DND-41 (cell line): Measurements from ENCODE around the gene SDK2.

Source experiments
- CTCF ChIP-seq: IDR thresholded peaks from 2 replicates; pipeline ENCODE4 v1.5.1; 2012; ENCODE audit warnings: borderline replicate concordance, low read length, moderate library complexity, mild to moderate bottlenecking; ENCODE audit not compliant: poor library complexity, severe bottlenecking; ENCODE audit errors: extremely low read depth
- EZH2 ChIP-seq: IDR thresholded peaks from 3 replicates; pipeline ENCODE4 v1.6.1; 2012; ENCODE audit warnings: borderline replicate concordance, low read depth, mild to moderate bottlenecking, moderate library complexity, low read length, inconsistent platforms; ENCODE audit not compliant: severe bottlenecking

DNA sequence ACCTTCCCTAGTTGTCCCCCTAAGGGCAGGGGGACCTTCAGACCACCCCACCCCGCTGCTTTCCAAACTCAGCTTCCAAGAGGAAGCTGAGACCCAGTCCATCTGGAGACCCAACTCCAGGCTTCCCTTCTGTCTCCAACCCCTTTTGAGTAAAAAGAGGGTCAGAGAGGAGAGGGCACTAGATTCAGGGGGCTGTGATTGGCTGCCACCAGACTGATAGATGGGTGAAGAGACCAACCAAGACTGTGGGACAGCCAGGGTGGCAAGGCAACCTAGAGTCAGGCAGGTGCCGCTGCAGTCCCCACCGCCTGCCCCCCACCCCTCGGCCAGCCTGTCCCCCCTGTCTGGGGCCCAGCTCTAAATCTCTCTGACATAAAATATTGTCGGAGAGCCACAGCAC, 92.5 kb downstream of the SDK2 start:
- TF ChIP-seq CTCF (no peak), EZH2 (no peak)
